HepG2 (cell line): ENCODE measurements around the gene HSD3B1. TPM values are rescaled to one million over a fixed set of nuclear protein-coding genes. Genes with fewer than 3 reads are reported as not detected.

Experiments used
- ATAC-seq: fragments of 200-7000 bp; cut with Tn5 transposase; 3 replicates; pipeline ENCODE4 v1.9.1; 2020; ENCODE audit warnings: mild to moderate bottlenecking, moderate library complexity
- BruUV-seq: library from RNA; stranded (reverse); fragments of 400-500 nt; replicated peaks from 2 replicates; lab custom pipeline; 2021; lab: Mats Ljungman, UMichigan
- CTCF ChIA-PET: fragments of 300-600 bp; formaldehyde crosslinking; extraction: SDS; loops from one replicate; lab custom pipeline; 2021; ENCODE audit warnings: low total read pairs, inconsistent platforms, low intra/inter-chr PET ratio; lab: Yijun Ruan, JAX
- POLR2A ChIA-PET: fragments of 350-600 bp; sonication (Branson Sonifier 250); formaldehyde crosslinking; loops from one replicate; lab custom pipeline; 2020; ENCODE audit warnings: antibody characterized with exemption, inconsistent platforms; lab: Yijun Ruan, JAX
- DNase-seq: peaks from one replicate; pipeline ENCODE4 v3.0.0-alpha.2; 2015; ENCODE audit warnings: low spot score
- FAIRE-seq: peaks from 3 replicates; lab custom pipeline; 2011; peaks lifted over from hg19 to GRCh38; lab: Jason Lieb, UNC
- H2AFZ ChIP-seq: one replicate; pipeline ENCODE4 v1.6.1; 2011; ENCODE audit warnings: low read length, inconsistent platforms
- H3K27ac ChIP-seq: fragments of 300-600 bp; 3 replicates; pipeline ENCODE4 v1.8.0; 2011; ENCODE audit warnings: mixed run types, mild to moderate bottlenecking, mixed read lengths, low read length, inconsistent platforms; ENCODE audit not compliant: insufficient read depth; ENCODE audit errors: extremely low read length
- H3K27me3 ChIP-seq, 2 experiments: fragments of 200-600 bp in 1 of 2; 2 replicates in 1 of 2; 3 replicates in 1 of 2; pipeline versions ENCODE4 v1.6.0 to v1.8.0; 2011; ENCODE audit warnings: low read length in 2 of 2, mild to moderate bottlenecking in 2 of 2, moderate library complexity in 2 of 2, inconsistent platforms in 1 of 2; ENCODE audit not compliant: insufficient read depth in 2 of 2, control insufficient read depth in 1 of 2
- H3K36me3 ChIP-seq, 2 experiments: fragments of 200-600 bp in 1 of 2; replicated peaks in 1 of 2; 2 replicates in 1 of 2; 3 replicates in 1 of 2; pipeline versions ENCODE4 v1.5.1 to v1.8.0; 2011; ENCODE audit warnings: low read length in 2 of 2, inconsistent platforms in 1 of 2; ENCODE audit not compliant: insufficient read depth in 2 of 2, control insufficient read depth in 1 of 2
- H3K4me1 ChIP-seq: 2 replicates; pipeline ENCODE4 v1.5.1; 2012; ENCODE audit warnings: low read length, inconsistent platforms; ENCODE audit not compliant: insufficient read depth
- H3K4me2 ChIP-seq: 2 replicates; pipeline ENCODE4 v1.6.0; 2011; ENCODE audit warnings: low read depth, low read length, inconsistent platforms
- H3K4me3 ChIP-seq, 3 experiments: fragments of 200-600 bp in 1 of 3; sonication (generic), shearing (Covaris generic) in 1 of 3; replicated peaks in 1 of 3; 2 replicates each; pipeline ENCODE4 v1.5.1; 2011 to 2016; ENCODE audit warnings: low read length in 3 of 3, inconsistent platforms in 2 of 3, low read depth in 2 of 3, mild to moderate bottlenecking in 2 of 3, control low read depth in 1 of 3, mixed read lengths in 1 of 3; ENCODE audit not compliant: insufficient read depth in 1 of 3
- H3K79me2 ChIP-seq: one replicate; pipeline ENCODE4 v1.6.1; 2011; ENCODE audit warnings: low read length, inconsistent platforms; ENCODE audit not compliant: insufficient read depth
- H3K9ac ChIP-seq: 2 replicates; pipeline ENCODE4 v1.6.0; 2011; ENCODE audit warnings: mild to moderate bottlenecking, low read depth, low read length, inconsistent platforms; ENCODE audit not compliant: insufficient read depth
- H3K9me3 ChIP-seq: 2 replicates; pipeline ENCODE4 v1.5.1; 2012; ENCODE audit warnings: mild to moderate bottlenecking, low read length
- H4K20me1 ChIP-seq: 2 replicates; pipeline ENCODE4 v1.6.0; 2011; ENCODE audit warnings: inconsistent platforms, mild to moderate bottlenecking, low read length, moderate library complexity; ENCODE audit not compliant: insufficient read depth
- AKAP8 ChIP-seq: sonication (generic); formaldehyde crosslinking; IDR thresholded peaks from 2 replicates; pipeline ENCODE4 v1.5.1; 2020; ENCODE audit warnings: mild to moderate bottlenecking, missing genetic modification reagents
- CENPX ChIP-seq: sonication (generic); formaldehyde crosslinking; IDR thresholded peaks from 2 replicates; pipeline ENCODE4 v1.9.0; 2021; ENCODE audit warnings: mild to moderate bottlenecking, missing genetic modification reagents, moderate library complexity
- HOXD1 ChIP-seq: sonication (generic); formaldehyde crosslinking; IDR thresholded peaks from 2 replicates; pipeline ENCODE4 v1.5.0; 2020; ENCODE audit warnings: missing genetic modification reagents
- KLF12 ChIP-seq: sonication (generic); formaldehyde crosslinking; IDR thresholded peaks from 2 replicates; pipeline ENCODE4 v1.4.0; 2020; ENCODE audit warnings: missing genetic modification reagents, borderline replicate concordance
- KMT2B ChIP-seq: IDR thresholded peaks from 2 replicates; pipeline ENCODE4 v1.6.1; 2016; ENCODE audit warnings: missing genetic modification reagents, missing compliant biosample characterization
- NFIC ChIP-seq: IDR thresholded peaks from 2 replicates; pipeline ENCODE4 v1.6.1; 2012; ENCODE audit warnings: mild to moderate bottlenecking, low read length, inconsistent platforms
- NPAS2 ChIP-seq: sonication (generic); formaldehyde crosslinking; IDR thresholded peaks from 2 replicates; pipeline ENCODE4 v1.8.0; 2022; ENCODE audit warnings: mild to moderate bottlenecking, missing genetic modification reagents, borderline replicate concordance
- PCBP1 ChIP-seq: fragments of 200-400 bp; formaldehyde crosslinking; IDR thresholded peaks from 2 replicates; pipeline ENCODE4 v1.6.1; 2017; ENCODE audit warnings: mild to moderate bottlenecking, low read depth, low read length, borderline replicate concordance
- ZBTB7A ChIP-seq: sonication (generic); formaldehyde crosslinking; IDR thresholded peaks from 2 replicates; pipeline ENCODE4 v1.8.0; 2022; ENCODE audit warnings: mild to moderate bottlenecking, missing genetic modification reagents
- ZFP1 ChIP-seq: IDR thresholded peaks from 2 replicates; pipeline ENCODE4 v1.6.1; 2016
- ZNF253 ChIP-seq: sonication (generic); formaldehyde crosslinking; IDR thresholded peaks from 2 replicates; pipeline ENCODE4 v1.8.0; 2022; ENCODE audit warnings: mild to moderate bottlenecking, missing genetic modification reagents, borderline replicate concordance
- ZNF570 ChIP-seq: sonication (generic); formaldehyde crosslinking; IDR thresholded peaks from 2 replicates; pipeline ENCODE4 v1.4.0; 2020; ENCODE audit warnings: mild to moderate bottlenecking, missing genetic modification reagents, borderline replicate concordance
- ZNF75D ChIP-seq: sonication (generic); formaldehyde crosslinking; IDR thresholded peaks from 2 replicates; pipeline ENCODE4 v1.8.1; 2023; ENCODE audit warnings: missing genetic modification reagents, mild to moderate bottlenecking, borderline replicate concordance
- ZNF883 ChIP-seq: sonication (generic); formaldehyde crosslinking; IDR thresholded peaks from 2 replicates; pipeline ENCODE4 v1.5.1; 2020; ENCODE audit warnings: mild to moderate bottlenecking, missing genetic modification reagents; ENCODE audit errors: not compliant biosample characterization
- ZSCAN22 ChIP-seq: sonication (generic); formaldehyde crosslinking; IDR thresholded peaks from 2 replicates; pipeline ENCODE4 v1.4.0; 2020; ENCODE audit warnings: mild to moderate bottlenecking, missing genetic modification reagents
- WGBS: methylation state at CpG from one replicate; pipeline ENCODE4 v1.1.6; 2017; ENCODE audit warnings: low lambda C conversion rate; 5-methylcytosine and 5-hydroxymethylcytosine counted together
- in situ Hi-C: cut with HindIII; loops from 2 replicates; pipeline ENCODE4 v1.10.0; 2017; ENCODE audit warnings: low pct_unique_long_range_greater_than_20kb; ENCODE audit not compliant: extremely low pct_ligation_motif_present
- intact Hi-C: fragments of 100-400 bp; cut with micrococcal nuclease; formaldehyde crosslinking; loops from one replicate; pipeline ENCODE4 v1.10.0; 2022; ENCODE audit not compliant: unreplicated experiment
- polyA plus RNA-seq, 8 experiments: library from polyadenylated mRNA; depleted of rRNA in 3 of 8; stranded (reverse) in 7 of 8; unstranded in 1 of 8; fragments of >200 nt; fragmentation: Illumina TruSeq in 4 of 8; extraction: Trizol in 4 of 8; gene quantifications; 2 replicates each; pipeline versions ENCODE4 v1.2.1 to v1.2.3, GENCODE V29; 2011 to 2016; ENCODE audit warnings: low read depth in 4 of 8, missing spikeins in 1 of 8, mixed read lengths in 1 of 8; ENCODE audit not compliant: insufficient read depth in 1 of 8
- total RNA-seq, 5 experiments: library from RNA; depleted of rRNA; stranded (reverse); fragments of >200 nt; fragmentation: Illumina TruSeq; extraction: Trizol; gene quantifications; 2 replicates each; pipeline ENCODE4 v1.2.3, GENCODE V29; 2016; ENCODE audit warnings: low read depth in 1 of 5
- TF ChIP-seq, protein P1 (sequence below): IDR thresholded peaks from 2 replicates; pipeline ENCODE4 v1.6.1; 2016; ENCODE audit warnings: mild to moderate bottlenecking, missing biosample characterization, missing genetic modification reagents
- TF ChIP-seq, protein P2 (sequence below), 2 experiments: fragments of 450-650 bp in 1 of 2; sonication (generic) in 1 of 2; formaldehyde crosslinking; IDR thresholded peaks; 2 replicates each; pipeline versions ENCODE4 v1.5.0 to v1.8.0; 2020 to 2022; ENCODE audit warnings: mild to moderate bottlenecking in 1 of 2, missing genetic modification reagents in 1 of 2
- TF ChIP-seq, protein P3 (sequence below): sonication (generic); formaldehyde crosslinking; IDR thresholded peaks from 2 replicates; pipeline ENCODE4 v1.4.0; 2020; ENCODE audit warnings: missing genetic modification reagents, borderline replicate concordance

Gene HSD3B1
- total and polyA plus RNA-seq, 2 of the 13 experiments (the other 11 are each of a cell fraction or from before 2014, with no cell fraction given) = not detected

DNA sequence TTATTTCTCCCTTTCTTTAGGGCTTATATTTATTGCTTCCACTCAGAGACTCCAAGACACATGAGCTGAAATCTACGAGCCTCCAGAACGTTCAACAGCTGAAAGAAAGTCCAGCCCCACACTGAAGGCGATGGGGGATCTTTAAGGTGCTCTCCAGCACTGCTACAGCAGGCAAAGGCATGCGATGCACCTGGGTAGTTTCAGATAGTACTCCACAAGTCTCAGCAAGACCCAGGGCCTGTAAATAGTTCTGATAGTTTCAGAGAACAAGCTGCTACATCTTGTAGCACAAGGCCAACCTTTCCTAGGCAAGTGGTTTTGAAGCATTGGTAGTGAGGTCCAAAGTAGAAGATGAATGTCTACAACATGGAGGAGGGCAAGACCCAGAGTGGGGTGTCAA is 2.2 kb upstream of the HSD3B1 start:
- in situ Hi-C loops = no loop called here
- 27% methylated on average over 4 of the region's 4 CpGs for WGBS
- no peaks in the 10 kb centered on the region for H3K9me3 ChIP-seq
- H3K4me2 ChIP-seq = no peak overlapping the region
- ATAC-seq (no peak), FAIRE-seq (no peak), DNase-seq (no peak)
- intact Hi-C loops = no loop called here
- TF ChIP-seq ZFP1 (CRISPR knock-in tag) = no peak
- no peak for TF ChIP-seq ZBTB7A
- TF ChIP-seq ZNF570 (CRISPR knock-in tag) = no peak
- TF ChIP-seq HOXD1 = no peak
- TF ChIP-seq PCBP1 = no peak
- TF ChIP-seq, protein P1, sequence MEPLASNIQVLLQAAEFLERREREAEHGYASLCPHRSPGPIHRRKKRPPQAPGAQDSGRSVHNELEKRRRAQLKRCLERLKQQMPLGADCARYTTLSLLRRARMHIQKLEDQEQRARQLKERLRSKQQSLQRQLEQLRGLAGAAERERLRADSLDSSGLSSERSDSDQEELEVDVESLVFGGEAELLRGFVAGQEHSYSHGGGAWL = no peak
- no peak for TF ChIP-seq KMT2B (CRISPR knock-in tag)
- no peak for TF ChIP-seq NFIC
- TF ChIP-seq AKAP8 (CRISPR knock-in tag) = no peak
- TF ChIP-seq ZNF253 (CRISPR knock-in tag) = no peak
- TF ChIP-seq, protein P2, sequence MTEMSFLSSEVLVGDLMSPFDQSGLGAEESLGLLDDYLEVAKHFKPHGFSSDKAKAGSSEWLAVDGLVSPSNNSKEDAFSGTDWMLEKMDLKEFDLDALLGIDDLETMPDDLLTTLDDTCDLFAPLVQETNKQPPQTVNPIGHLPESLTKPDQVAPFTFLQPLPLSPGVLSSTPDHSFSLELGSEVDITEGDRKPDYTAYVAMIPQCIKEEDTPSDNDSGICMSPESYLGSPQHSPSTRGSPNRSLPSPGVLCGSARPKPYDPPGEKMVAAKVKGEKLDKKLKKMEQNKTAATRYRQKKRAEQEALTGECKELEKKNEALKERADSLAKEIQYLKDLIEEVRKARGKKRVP (CRISPR knock-in tag; IDR thresholded peaks at IDR 0.05) = no peak
- no peak for TF ChIP-seq ZSCAN22
- TF ChIP-seq, protein P3, sequence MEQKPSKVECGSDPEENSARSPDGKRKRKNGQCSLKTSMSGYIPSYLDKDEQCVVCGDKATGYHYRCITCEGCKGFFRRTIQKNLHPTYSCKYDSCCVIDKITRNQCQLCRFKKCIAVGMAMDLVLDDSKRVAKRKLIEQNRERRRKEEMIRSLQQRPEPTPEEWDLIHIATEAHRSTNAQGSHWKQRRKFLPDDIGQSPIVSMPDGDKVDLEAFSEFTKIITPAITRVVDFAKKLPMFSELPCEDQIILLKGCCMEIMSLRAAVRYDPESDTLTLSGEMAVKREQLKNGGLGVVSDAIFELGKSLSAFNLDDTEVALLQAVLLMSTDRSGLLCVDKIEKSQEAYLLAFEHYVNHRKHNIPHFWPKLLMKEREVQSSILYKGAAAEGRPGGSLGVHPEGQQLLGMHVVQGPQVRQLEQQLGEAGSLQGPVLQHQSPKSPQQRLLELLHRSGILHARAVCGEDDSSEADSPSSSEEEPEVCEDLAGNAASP (CRISPR knock-in tag) = no peak
- TF ChIP-seq KLF12 (CRISPR knock-in tag) = no peak
- TF ChIP-seq NPAS2 (CRISPR knock-in tag) = no peak
- no peak for TF ChIP-seq ZNF75D (CRISPR knock-in tag)
- no peak for TF ChIP-seq ZNF883 (CRISPR knock-in tag)
- TF ChIP-seq CENPX (CRISPR knock-in tag) = no peak
- POLR2A ChIA-PET = no interaction called here
- no peak overlapping the region for H3K4me3 ChIP-seq
- H3K4me1 ChIP-seq = 0 out of 2 replicates have a peak, but pooled peaks cover 5% of the 10 kb centered on the region
- no peaks in the 10 kb centered on the region for H3K36me3 ChIP-seq
- H4K20me1 ChIP-seq = no peaks in the 10 kb centered on the region
- CTCF ChIA-PET = no interaction called here
- H3K27ac ChIP-seq = no peak overlapping the region
- H3K27me3 ChIP-seq = no peaks in the 10 kb centered on the region; a peak in 1 of 5 replicates
- H2AFZ ChIP-seq = no peak overlapping the region
- no TSS peak for BruUV-seq
- H3K9ac ChIP-seq = no peak overlapping the region
- H3K79me2 ChIP-seq = no peaks in the 10 kb centered on the region
